T-helper 22 cell (primary cell): ENCODE results near the gene TMBIM1.
"Not testable (repeated sequence)": the region's sequence is repeated elsewhere in the genome, so short reads cannot be mapped to it uniquely, and the experiment has no call there.

Experiments used
- DNase-seq: peaks from one replicate; pipeline ENCODE4 v3.0.0-alpha.2; 2020; ENCODE audit warnings: low read depth

The TMBIM1 gene

GRCh38 chr2:218318241-218318640 is 25.9 kb upstream of the TMBIM1 start:
- DNase-seq, result no peak

GRCh38 chr2:218317835-218318234 is 25.5 kb upstream of the TMBIM1 start:
- no peak for DNase-seq

GRCh38 chr2:218317303-218317630 is 25.0 kb upstream of the TMBIM1 start:
- no peak for DNase-seq

- no peak for DNase-seq
These were observed 23.1 kb upstream of the TMBIM1 start for GRCh38 chr2:218315397-218315796.

GRCh38 chr2:218314764-218315163 is 22.5 kb upstream of the TMBIM1 start:
- DNase-seq, result not testable (repeated sequence)

- no peak for DNase-seq
These were observed 21.1 kb upstream of the TMBIM1 start for GRCh38 chr2:218313356-218313755.

- DNase-seq, result no peak
These were observed 20.0 kb upstream of the TMBIM1 start for GRCh38 chr2:218312267-218312756.

- not testable (repeated sequence) for DNase-seq
These were observed 19.4 kb upstream of the TMBIM1 start for GRCh38 chr2:218311541-218312266.

GRCh38 chr2:218310853-218311540 is 18.7 kb upstream of the TMBIM1 start:
- DNase-seq, result no peak

GRCh38 chr2:218307415-218308090 is 15.2 kb upstream of the TMBIM1 start:
- DNase-seq, result no peak

GRCh38 chr2:218306184-218306920 is 14.0 kb upstream of the TMBIM1 start:
- DNase-seq, result no peak

GRCh38 chr2:218305383-218305782 is 13.1 kb upstream of the TMBIM1 start:
- DNase-seq, result no peak

GRCh38 chr2:218301176-218301819 is 9.0 kb upstream of the TMBIM1 start:
- peak; percentile 63 for DNase-seq

- no peak for DNase-seq
These were observed 7.8 kb upstream of the TMBIM1 start for GRCh38 chr2:218300141-218300540.

GRCh38 chr2:218298314-218298875 is 6.1 kb upstream of the TMBIM1 start:
- DNase-seq, result no peak

- DNase-seq, result no peak
These were observed 4.5 kb upstream of the TMBIM1 start for GRCh38 chr2:218296847-218297246.

- DNase-seq, result no peak
These were observed 3.9 kb upstream of the TMBIM1 start for GRCh38 chr2:218296200-218296599.

GRCh38 chr2:218295029-218295428 is 2.7 kb upstream of the TMBIM1 start:
- no peak for DNase-seq

- no peak for DNase-seq
These were observed 2.2 kb upstream of the TMBIM1 start for GRCh38 chr2:218294430-218295022.

GRCh38 chr2:218293715-218294429 is 1.6 kb upstream of the TMBIM1 start:
- no peak for DNase-seq
